G401 (cell line): ENCODE data around the gene CTNND2. TPM values are rescaled to one million over a fixed set of nuclear protein-coding genes. Genes with fewer than 3 reads are reported as not detected.

Experiments
- DNase-seq: peaks from one replicate; pipeline ENCODE4 v3.0.0-alpha.2; 2015; ENCODE audit warnings: low spot score
- in situ Hi-C: cut with HindIII; loops from 2 replicates; pipeline ENCODE4 v1.10.0; 2016; ENCODE audit warnings: low sequenced_read_pairs, mixed read lengths
- total RNA-seq: library from RNA; depleted of rRNA; stranded (reverse); fragments of >200 nt; shearing (Covaris generic); gene quantifications from 2 replicates; pipeline ENCODE4 v1.2.3, GENCODE V29; 2014

Gene CTNND2
- total RNA-seq, 1 experiment from 2014 or later, result not detected

DNA sequence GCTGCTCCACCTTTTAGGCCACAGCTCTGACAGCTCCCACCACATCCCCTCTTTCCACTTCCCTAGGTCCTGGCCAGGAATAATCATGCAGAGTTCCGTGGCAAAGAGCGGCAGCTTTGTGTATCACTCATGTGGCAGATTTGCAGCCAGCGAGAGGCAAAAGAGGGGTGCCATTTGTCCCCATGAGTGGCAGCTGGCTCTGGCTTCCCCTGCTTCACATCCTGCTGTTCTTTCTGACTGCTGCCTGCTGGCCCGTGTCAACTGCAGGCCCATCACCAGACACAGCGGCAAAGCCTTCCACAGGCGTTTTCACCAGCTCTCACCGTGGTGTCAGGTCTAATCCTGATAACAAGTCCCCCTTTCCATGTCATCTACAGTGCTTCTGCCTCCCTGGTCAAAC is 712.6 kb downstream of the CTNND2 start:
- in situ Hi-C loops, result no loop called here
- no peak for DNase-seq

DNA sequence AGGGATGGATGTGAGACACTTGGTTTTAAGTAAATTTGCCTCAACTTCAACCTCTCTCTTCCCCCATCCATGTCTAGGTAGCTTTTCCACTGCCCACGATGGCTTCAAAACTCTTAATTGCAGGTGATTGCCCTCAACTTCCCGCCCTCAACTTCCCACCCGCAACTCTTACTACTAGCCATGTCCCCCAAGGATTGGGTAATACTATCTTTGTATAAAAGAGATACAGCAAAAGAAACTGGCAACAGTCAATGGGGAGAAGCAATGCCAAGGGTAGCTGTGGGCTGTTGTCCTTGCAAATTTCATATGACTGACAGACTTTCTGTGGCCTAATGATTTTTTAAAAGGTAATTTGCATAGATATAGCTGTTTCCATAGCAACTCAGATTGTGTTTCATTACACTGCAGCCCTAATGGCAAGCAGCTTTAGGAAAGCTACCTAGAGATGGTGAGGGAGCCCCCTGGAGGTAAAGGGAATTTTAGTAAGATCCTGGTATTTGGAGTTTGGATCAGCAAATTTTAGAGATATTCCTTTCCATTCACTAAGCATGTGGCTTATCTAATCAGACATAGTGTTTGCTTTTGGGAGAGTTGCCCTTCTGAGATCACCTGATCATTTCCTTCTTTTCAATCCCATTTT is 721.7 kb downstream of the CTNND2 start:
- DNase-seq, result peak; percentile 40
- in situ Hi-C loops, result no loop called here

- DNase-seq, result no peak
Observed at GRCh38 chr5:11181940-11182339, 722.3 kb downstream of the CTNND2 start.

GRCh38 chr5:11180890-11181289 is 723.4 kb downstream of the CTNND2 start:
- in situ Hi-C loops, result no loop called here

More at GRCh38 chr5:11181940-11182339, 722.3 kb downstream of the CTNND2 start:
- in situ Hi-C loops, result no loop called here

DNA sequence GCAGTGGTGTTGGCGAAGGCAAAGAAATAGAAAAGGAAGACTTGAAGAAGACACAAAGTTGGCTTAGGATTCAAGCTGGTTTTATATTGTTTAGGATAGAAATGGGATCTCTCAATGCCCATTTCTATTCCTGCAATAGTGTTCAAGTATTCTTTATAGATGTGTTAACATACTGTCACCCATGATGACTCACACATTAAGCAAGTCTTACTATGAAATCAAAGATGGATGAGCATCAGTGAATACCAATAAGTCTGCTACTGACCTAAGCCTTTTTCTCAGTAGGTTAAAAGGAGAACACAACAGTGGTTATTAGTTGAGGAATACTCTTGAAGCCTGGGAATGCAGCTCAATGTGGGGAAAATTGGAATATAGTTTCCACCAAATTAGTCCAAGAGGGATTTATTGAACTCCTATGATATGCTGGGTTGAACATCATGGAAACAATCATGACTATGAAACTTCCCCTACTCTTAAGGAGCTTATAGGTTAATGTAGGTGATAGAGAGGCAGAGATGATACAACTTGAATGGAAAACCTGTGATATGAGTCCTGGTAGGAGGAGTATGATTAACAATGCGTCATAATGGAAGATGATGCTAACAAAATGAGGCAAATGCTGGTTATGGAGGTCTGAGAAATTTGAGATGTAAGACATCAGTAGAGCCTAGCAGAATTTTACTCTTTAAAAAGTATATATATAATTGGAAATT is 726.1 kb downstream of the CTNND2 start:
- DNase-seq, result no peak
- in situ Hi-C loops, result no loop called here

More at GRCh38 chr5:11180890-11181289, 723.4 kb downstream of the CTNND2 start:
- no peak for DNase-seq

DNA sequence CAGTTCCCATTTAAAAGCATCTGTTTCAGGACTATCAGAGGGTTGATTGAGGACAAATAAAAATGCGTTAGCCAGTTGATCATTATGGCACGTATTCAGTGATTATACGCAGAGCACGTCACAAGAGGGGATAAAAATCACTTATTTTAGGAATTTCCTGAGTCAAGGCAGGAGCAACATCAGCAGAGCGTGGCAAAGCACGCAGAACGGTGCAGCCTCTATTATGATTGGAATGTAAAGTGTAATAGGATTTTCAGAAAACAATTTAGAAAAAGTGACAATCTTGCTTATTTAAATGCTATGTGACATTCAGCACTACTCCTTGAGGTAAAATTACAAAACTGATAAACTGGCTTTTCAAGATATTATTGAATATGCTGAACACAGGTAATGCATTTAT is 729.7 kb downstream of the CTNND2 start:
- in situ Hi-C loops, result no loop called here
- no peak for DNase-seq

DNA sequence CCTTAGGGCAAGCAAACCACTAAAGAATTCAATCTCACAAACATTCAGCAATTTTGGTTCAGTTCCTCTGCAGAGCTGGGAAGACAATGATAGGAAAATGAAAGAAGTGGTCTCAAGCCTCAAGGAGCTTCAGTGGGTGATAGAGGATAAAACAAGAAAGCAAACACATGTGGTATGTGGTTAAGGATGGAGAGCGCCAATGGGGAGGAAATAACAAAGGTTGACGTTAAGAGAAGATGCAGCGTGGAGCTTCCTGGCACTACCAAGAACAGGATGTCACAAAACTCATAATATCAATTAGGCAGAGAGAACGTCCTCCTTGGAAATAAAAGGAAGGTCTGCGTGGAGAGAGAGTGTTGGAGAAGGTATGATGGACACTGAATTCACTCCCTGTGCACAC is 731.8 kb downstream of the CTNND2 start:
- in situ Hi-C loops, result no loop called here

GRCh38 chr5:11171236-11171635 is 733.0 kb downstream of the CTNND2 start:
- no peak for DNase-seq
- in situ Hi-C loops, result no loop called here

More for the DNA sequence above, 731.8 kb downstream of the CTNND2 start:
- no peak for DNase-seq

- in situ Hi-C loops, result no loop called here
- no peak for DNase-seq
Observed at GRCh38 chr5:11166923-11167322, 737.3 kb downstream of the CTNND2 start.

DNA sequence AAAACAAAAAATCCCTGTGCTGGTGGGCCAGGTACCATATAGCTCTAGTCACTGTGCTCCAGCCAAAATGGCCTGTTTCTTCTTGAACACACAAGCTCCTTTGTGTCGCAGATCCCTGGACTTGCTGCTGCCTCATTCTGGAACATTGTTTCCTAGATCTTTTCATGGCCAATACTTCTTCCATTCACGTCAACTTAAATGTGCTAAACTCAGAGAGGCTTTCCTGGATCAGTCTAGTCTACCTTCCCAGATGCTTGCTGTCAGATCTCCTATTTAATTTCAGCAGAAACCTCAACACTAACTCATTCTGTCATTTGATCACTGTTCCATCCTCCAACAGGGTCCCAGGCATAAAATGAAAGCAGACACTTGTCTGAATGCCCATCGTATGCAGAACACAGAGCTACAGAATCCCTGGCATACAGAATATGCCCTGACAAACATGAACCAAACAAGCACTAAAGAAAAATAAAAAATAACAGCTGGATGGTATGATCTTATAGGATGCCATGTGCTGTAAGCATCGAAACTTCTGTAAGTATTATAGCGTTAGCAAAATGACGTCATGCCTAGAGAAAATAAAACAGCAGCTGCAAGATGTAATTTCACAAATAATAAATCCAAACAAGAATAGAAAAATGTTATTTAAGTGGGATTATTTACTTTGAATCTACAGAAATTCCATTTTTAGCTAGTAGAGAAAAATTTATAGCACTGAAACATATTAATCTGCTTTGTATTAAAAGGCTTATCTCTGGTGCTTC is 739.5 kb downstream of the CTNND2 start:
- in situ Hi-C loops, result no loop called here
- DNase-seq, result no peak

- no peak for DNase-seq
- in situ Hi-C loops, result no loop called here
Observed at GRCh38 chr5:11157132-11157531, 747.1 kb downstream of the CTNND2 start.

DNA sequence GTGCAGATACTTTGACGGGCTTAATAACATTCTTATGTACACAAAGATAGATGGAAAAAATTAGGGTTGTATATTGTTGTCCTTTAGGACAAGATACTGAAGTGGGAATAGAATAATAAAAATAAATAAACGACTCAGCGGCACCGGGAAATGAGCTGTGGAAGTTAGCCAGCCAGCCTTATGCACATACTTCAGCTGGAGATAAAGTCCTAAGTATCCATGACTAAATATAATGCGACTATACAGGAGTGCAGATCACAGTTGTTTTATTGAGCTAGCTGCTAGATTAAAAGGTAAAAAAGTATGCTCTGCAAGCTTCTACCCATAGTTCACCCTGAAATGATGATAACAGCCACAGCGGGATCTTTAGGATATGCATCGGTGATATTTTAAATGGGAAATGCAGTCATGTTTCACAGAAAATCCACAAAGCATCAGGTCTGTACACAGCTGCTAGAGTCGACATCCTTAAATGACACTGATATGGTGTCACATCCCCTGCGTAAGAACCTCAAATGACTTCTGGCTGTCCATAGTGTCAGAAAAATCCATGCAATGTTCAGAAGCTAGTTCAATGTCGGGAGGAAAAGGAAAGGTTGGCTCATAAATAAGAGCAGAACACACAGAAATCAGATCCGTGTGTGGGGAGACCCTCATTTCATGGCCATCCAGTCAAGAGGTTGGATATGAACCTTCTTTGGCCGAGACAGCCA is 750.4 kb downstream of the CTNND2 start:
- in situ Hi-C loops, result no loop called here
- no peak for DNase-seq

DNA sequence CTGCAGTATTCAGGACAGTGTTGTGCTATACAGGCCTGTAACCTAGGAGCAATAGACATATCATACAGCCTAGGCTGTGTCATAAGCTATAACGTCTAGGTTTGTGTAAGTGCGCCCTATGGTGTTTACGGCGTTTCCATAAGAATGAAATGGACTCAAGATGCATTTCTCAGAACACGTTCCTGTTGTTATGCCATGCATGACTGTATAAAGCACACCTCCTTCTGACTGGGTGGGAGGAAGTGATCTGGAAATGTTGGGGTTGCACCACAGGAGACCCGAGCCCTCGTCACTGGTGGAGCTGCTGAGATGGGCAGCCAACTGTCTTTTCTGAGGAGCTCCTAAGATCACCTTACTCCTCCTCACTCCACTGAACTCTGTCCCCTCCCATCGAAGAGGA is 751.9 kb downstream of the CTNND2 start:
- no peak for DNase-seq
- in situ Hi-C loops, result no loop called here

- no peak for DNase-seq
- in situ Hi-C loops, result no loop called here
Observed at GRCh38 chr5:11150976-11151375, 753.3 kb downstream of the CTNND2 start.

DNA sequence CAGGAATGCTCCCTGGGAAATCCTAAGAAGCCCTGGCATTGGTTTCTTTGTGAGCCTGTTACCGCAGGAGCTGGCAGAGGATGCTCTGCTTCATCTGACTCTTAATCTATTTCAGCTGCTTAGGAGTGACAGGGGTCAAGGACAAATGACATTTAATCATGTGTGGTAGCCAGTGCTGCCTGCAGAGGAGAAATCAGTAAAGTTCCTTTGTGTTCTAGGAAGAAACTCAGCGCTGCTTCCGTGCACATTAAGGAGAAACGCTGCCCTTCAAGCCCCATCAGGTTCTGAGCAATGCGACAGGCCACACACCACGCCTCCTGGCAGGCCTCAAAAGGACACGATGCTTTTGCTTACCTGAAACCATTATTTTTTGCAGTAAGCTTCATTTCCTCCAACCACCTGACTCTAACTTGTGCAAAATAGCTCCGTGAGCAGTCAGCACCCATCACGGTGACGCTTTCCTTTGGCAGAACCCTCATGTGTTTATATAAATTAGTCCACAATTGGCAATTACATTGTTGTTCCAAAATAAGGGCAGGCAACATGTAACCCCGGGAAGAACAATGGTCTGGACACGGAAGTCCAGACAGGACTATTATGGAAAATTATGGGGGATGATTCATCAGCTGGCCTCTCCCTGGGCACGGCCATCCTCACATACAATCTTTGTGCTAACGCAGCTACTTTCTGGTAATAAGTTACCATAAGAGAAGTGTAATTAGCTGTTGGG is 755.3 kb downstream of the CTNND2 start:
- in situ Hi-C loops, result no loop called here
- no peak for DNase-seq

GRCh38 chr5:11146171-11146570 is 758.1 kb downstream of the CTNND2 start:
- DNase-seq, result no peak
- in situ Hi-C loops, result no loop called here

DNA sequence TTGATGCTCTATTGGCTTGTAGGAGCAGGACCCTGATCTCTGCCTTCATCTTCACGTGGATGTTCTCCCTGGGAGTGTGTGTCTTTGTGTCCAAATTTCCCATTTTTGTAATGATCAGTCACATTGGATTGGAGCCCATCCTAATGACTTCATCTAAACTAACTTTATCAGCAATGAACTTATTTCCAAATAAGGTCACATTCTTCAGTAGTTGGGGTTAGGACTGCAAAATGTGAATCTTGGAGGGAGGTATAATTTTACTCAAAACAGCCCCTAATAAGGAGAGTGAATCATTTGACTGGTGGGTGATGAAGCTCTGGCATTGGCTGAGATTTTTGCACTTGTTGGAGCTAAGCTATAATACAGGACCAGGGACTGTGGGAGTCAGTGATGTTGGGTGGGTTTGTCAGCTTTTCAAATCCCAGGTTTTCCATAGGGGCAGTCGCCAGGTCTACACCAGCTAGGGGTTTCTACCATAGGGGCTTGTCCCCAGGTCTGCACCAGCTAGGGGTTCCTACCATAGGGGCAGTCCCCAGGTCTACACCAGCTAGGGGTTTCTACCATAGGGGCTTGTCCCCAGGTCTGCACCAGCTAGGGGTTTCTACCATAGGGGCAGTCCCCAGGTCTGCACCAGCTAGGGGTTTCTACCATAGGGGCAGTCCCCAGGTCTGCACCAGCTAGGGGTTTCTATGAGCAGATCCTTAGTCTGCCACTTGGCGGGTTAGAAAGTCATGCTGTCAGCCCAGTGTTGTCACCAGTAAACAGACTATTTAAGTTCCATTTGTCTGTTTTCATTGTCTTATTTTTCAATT is 760.6 kb downstream of the CTNND2 start:
- in situ Hi-C loops, result no loop called here
- no peak for DNase-seq

DNA sequence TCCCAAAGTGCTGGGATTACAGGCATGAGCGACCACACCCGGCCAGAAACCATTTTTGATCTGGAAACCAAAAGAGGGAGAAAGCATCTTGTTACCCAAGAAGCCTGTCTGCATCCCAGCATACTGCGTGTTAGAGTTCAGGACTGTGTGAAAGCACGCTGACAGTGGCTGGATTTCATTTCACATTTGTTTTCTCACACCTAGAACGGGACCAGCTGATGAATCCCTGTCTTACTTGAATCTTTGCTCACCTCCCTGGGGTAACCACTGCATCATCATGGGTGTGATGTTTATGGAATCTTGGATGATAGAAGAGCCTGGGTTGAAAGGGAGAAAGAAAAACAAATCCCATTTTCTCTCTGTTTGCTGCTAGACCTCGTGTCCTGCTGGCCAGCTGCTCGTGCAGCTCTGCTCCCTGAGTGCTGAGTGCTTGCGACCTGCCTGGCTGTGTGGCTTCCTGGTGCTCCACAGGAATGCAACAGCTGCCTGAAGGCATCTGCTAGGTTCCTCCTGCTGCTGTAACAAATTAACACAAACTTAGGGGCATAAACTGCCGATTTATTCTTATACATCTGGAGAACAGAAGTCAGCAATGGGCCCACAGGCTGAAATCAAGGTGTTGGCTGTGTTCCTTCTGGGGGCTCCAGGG is 764.9 kb downstream of the CTNND2 start:
- no peak for DNase-seq
- in situ Hi-C loops, result no loop called here
